A549 treated with ZK216348 at 1 μM for 4 hours (cell line): ENCODE measurements around the gene CDK3. TPM values are rescaled to one million over a fixed set of nuclear protein-coding genes. Genes with fewer than 3 reads are reported as not detected.

ENCODE experiments used
- total RNA-seq: library from RNA; stranded (reverse); fragments of 200-300 nt; extraction: Qiagen RNA extraction; gene quantifications from 5 replicates; pipeline ENCODE4 v1.2.3, GENCODE V29; 2022; ENCODE audit warnings: low read depth

Gene CDK3
- 3.6 to 5.9 TPM (median 5.2 TPM) in 5 replicates for total RNA-seq

GRCh38 chr17:76000755-76001521 is at the start of gene CDK3:
CDK3 (plus strand) TSS chr17:76000855; CDS start chr17:76001426, 571 bp downstream.

GRCh38 chr17:75978938-75979704 is 21.5 kb upstream of the CDK3 start, which contains the start of the genes ACOX1 and TEN1:
ACOX1 (minus strand) TSS chr17:75979166; CDS start chr17:75979073, 93 bp downstream.
TEN1 (plus strand) TSS chr17:75979240; CDS start chr17:75986193, 6,953 bp downstream.

GRCh38 chr17:76027159-76027839 is 26.6 kb downstream of the CDK3 start, which contains the start of gene EVPL:
EVPL (minus strand) TSS chr17:76027306; CDS start chr17:76027198, 108 bp downstream.

Other genes starting within 250 kb of the CDK3 start
- 37.4 to 83.5 TPM (median 70.9 TPM) in 5 replicates for gene GALK1, start 235.7 kb upstream of the CDK3 start, total RNA-seq
- gene UNK, start 216.0 kb upstream of the CDK3 start, total RNA-seq = 24.5 to 33.2 TPM (median 29.6 TPM) in 5 replicates
- 3.3 to 7.1 TPM (median 5.1 TPM) in 5 replicates for gene UNC13D, start 156.5 kb upstream of the CDK3 start, total RNA-seq
- gene WBP2, start 145.5 kb upstream of the CDK3 start, total RNA-seq = 87.3 to 112 TPM (median 92.7 TPM) in 5 replicates
- 117 to 177 TPM (median 163 TPM) in 5 replicates for gene TRIM47, start 122.3 kb upstream of the CDK3 start, total RNA-seq
- gene TRIM65, start 103.9 kb upstream of the CDK3 start, total RNA-seq = 25.7 to 47.8 TPM (median 39.1 TPM) in 5 replicates
- gene MRPL38, start 96.0 kb upstream of the CDK3 start, total RNA-seq = 79.6 to 127 TPM (median 121 TPM) in 5 replicates
- 3.1 to 12.6 TPM (median 8.6 TPM) in 5 replicates for gene FBF1, start 59.8 kb upstream of the CDK3 start, total RNA-seq
- 14.2 to 19.1 TPM (median 17.6 TPM) in 5 replicates for gene ACOX1, start 21.7 kb upstream of the CDK3 start, total RNA-seq
- gene TEN1, start 21.6 kb upstream of the CDK3 start, total RNA-seq = 21.2 to 29.2 TPM (median 24.2 TPM) in 5 replicates
- gene EVPL, start 26.5 kb downstream of the CDK3 start, total RNA-seq = 10.2 to 22.7 TPM (median 18.4 TPM) in 5 replicates
- 74.3 to 88.7 TPM (median 83.4 TPM) in 5 replicates for gene SRP68, start 71.7 kb downstream of the CDK3 start, total RNA-seq
- gene GALR2, start 73.9 kb downstream of the CDK3 start, total RNA-seq = 0.27 to 2.0 TPM (median 1.7 TPM) in 5 replicates
- 0.18 to 0.84 TPM (median 0.26 TPM) in 5 replicates for gene ZACN, start 78.3 kb downstream of the CDK3 start, total RNA-seq
- gene EXOC7, start 102.9 kb downstream of the CDK3 start, total RNA-seq = 54.8 to 70.2 TPM (median 67.2 TPM) in 5 replicates
- gene FOXJ1, start 140.4 kb downstream of the CDK3 start, total RNA-seq = 0.38 to 0.71 TPM (median 0.55 TPM) in 5 replicates
- gene RNF157, start 239.6 kb downstream of the CDK3 start, total RNA-seq = 8.0 to 10.1 TPM (median 8.6 TPM) in 5 replicates